Mucosa of rectum (tissue), 2 donors: ENCODE results near the gene CHN2.

Source experiments
- H3K27ac ChIP-seq, 2 donors: one replicate each; pipeline ENCODE4 v1.7.0; 2013; ENCODE audit warnings: inconsistent platforms in 2 of 2, low read depth in 2 of 2, low read length in 2 of 2
- H3K27me3 ChIP-seq, 2 donors: one replicate each; pipeline ENCODE4 v1.7.0; 2013; ENCODE audit warnings: low read length in 2 of 2; ENCODE audit not compliant: control insufficient read depth in 2 of 2, insufficient read depth in 2 of 2
- H3K36me3 ChIP-seq, 2 donors: one replicate each; pipeline ENCODE4 v1.7.0; 2013; ENCODE audit warnings: low read length in 2 of 2; ENCODE audit not compliant: control insufficient read depth in 2 of 2, insufficient read depth in 2 of 2
- H3K4me1 ChIP-seq, 2 donors: one replicate each; pipeline ENCODE4 v1.7.0; 2013; ENCODE audit warnings: low read length in 2 of 2, mild to moderate bottlenecking in 1 of 2; ENCODE audit not compliant: control insufficient read depth in 2 of 2, insufficient read depth in 2 of 2
- H3K4me3 ChIP-seq, 2 donors: one replicate each; pipeline ENCODE4 v1.7.0; 2013; ENCODE audit warnings: low read length in 2 of 2
- H3K9ac ChIP-seq, 2 donors: one replicate each; pipeline ENCODE4 v1.7.0; 2013; ENCODE audit warnings: low read length in 2 of 2, low read depth in 1 of 2, mild to moderate bottlenecking in 1 of 2
- H3K9me3 ChIP-seq, 2 donors: one replicate each; pipeline ENCODE4 v1.7.0; 2013; ENCODE audit warnings: low read length in 2 of 2; ENCODE audit not compliant: control insufficient read depth in 2 of 2
- donor health status: healthy.
- donor health status: Normal muscosa, but diverticular disease.

CHN2 gene

DNA sequence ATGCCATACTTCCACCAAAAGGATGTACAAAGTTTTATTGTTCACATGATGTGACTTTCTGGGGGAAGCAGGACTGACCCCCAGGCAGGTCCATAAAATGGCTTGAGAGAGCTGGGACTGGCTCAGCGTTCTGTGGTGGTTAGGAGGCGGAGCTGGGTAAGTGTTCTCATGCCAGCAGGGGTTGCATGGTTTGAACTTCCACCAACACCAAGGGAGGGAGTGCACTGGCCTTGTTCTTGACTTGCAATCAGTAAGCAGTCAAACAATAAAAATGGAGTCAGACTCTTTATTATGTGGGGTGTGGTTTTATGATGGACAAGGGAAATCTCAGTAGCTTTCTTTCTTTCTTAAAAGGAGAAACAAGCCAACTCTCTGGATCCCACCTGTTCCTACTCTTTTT lies 273.6 kb downstream of the CHN2 start:
- Histone ChIP-seq H3K4me3 (peak overlapping the region; percentile 8 to 32), H3K27ac (peak overlapping the region; percentile 81 to 82), H3K27me3 (no peaks in the 10 kb centered on the region), H3K9ac (peak overlapping the region in 1 of 2 donors; percentile 9), H3K36me3 (no peaks in the 10 kb centered on the region), H3K9me3 (no peaks in the 10 kb centered on the region), H3K4me1 (peaks cover 62 to 78% of the 10 kb centered on the region in 2 donors)

DNA sequence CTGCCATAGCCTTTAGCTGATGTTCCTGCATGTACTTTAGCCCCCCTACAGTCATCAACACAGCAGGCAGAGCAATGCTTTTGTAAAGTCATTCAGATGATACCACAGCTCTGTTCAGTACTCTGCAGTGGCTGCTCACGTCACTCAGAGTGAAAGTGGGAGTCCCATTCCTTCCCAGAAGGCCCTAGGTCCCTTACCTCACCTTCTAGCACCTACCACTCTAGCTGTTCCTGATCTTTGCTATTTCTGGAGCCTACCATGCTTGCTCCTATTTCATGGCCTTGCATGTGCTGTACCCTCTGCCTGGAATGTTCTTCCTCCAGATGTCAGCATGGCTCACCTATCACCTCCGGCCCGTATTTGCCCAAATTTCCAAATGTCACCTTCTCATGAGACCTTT lies 274.7 kb downstream of the CHN2 start:
- Histone ChIP-seq H3K9ac (no peak overlapping the region), H3K36me3 (no peaks in the 10 kb centered on the region), H3K27me3 (no peaks in the 10 kb centered on the region), H3K4me3 (no peak overlapping the region), H3K4me1 (peaks cover 54 to 68% of the 10 kb centered on the region in 2 donors), H3K27ac (peak overlapping the region; percentile 81 to 82), H3K9me3 (no peaks in the 10 kb centered on the region)

DNA sequence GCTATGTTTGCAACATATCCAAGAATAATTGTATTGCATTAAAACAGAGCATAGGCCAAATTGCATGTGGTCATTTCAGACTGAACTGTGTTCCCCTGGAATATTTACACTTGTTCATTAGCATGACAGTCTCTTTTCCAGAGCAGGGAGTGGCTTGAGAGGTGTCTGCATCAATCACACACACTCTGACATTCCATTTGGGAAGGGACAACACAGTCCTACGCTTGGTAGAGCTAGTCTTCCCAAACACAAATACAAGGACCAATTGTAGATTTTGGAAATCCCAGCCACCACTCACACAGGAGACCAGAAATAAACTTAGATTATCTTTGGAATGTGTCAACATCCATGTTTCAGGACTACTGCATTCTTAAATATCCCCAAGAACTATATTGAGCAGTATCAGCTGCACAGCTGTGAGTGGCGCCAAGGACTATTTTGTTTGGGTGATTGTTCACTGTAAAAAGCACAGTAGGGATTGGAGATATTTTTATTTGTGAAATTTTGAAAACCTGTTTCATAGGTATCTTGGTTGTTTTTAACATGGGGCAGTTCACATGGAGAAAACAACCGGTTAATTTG lies 275.5 kb downstream of the CHN2 start:
- Histone ChIP-seq H3K27me3 (no peaks in the 10 kb centered on the region), H3K36me3 (no peaks in the 10 kb centered on the region), H3K27ac (peak overlapping the region; percentile 75 to 82), H3K4me3 (no peak overlapping the region), H3K9me3 (no peaks in the 10 kb centered on the region), H3K9ac (no peak overlapping the region), H3K4me1 (peaks cover 47 to 61% of the 10 kb centered on the region in 2 donors)

DNA sequence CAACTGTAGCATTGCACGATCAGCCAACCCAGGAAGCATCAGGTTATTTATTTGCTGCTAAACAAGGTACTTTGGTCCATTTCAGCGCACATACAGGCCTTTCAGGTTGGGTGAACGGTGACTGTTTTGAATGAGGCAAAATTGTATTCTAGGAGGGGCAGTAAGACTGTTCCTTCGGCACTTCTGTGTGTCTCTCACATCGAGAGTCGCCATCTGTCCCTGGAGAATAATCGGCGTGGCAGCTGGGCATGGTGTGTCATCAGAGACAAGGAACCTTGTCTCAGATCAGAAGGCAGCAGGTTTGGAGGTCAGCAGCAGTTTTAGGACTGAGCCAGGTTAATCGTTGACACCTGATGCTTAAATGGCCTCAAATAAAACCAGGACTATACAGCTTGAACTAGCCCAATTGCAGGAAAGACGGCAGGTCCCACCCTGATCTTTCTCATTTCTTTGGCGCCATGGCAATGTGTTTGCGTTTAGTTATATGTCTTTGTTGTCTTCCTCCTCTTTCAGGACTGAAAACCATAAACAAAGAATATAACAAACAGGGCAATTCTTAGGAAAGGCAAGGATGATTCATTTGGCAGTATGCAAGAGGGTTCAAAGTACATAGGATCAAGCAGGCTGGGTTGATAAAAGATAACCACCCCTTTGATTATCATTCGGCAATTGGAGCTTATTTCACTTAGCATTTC lies 277.0 kb downstream of the CHN2 start:
- H3K4me1 ChIP-seq: peaks cover 42 to 53% of the 10 kb centered on the region in 2 donors
- H3K9ac ChIP-seq: peak overlapping the region in 1 of 2 donors; percentile 49
- H3K36me3 ChIP-seq: no peaks in the 10 kb centered on the region
- peak overlapping the region; percentile 5 to 34 for H3K4me3 ChIP-seq
- H3K9me3 ChIP-seq: no peaks in the 10 kb centered on the region
- H3K27ac ChIP-seq: peak overlapping the region; percentile 75 to 82
- no peaks in the 10 kb centered on the region for H3K27me3 ChIP-seq

DNA sequence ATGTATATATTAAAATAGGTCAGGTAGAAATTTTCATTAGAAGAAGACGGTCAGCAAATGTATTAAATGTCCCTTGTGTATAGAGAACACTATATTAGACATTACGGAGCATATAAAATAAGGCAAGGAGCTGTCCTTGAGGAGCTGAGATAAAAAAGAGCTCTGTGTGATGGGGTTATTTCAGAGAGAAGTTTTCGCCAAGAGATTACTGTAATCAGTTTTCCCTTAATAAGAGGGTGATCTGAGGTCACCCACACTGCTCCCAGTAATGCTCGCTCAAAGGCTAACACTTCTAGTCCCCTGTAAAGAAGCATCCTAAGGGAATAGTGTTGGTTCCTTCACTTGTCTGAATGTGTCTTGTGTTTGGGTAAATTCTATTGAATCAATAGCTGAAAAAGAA lies 282.3 kb downstream of the CHN2 start:
- H3K9ac ChIP-seq: no peak overlapping the region
- no peaks in the 10 kb centered on the region for H3K9me3 ChIP-seq
- H3K27ac ChIP-seq: no peak overlapping the region

DNA sequence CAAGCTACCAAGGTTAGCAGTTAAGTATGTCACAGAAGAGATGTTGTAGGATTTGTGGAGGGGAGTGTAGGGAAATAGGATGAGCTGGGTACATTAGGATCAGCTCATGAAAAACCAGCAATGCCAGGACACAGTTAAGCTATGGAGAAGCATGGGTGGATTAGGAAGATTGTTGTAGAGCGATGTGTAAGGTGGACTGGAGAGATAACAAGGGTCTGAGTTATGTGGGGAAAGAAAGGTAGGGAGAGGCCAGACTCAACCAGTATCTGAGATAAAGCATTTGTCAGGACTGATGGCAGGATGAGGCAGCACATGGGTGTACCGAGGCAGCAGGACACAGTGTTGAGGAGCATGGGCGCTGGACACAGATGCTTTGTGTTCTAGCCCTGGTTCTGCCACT lies 283.7 kb downstream of the CHN2 start:
- H3K27me3 ChIP-seq: no peaks in the 10 kb centered on the region
- peaks cover 9 to 17% of the 10 kb centered on the region in 2 donors for H3K4me1 ChIP-seq
- no peak overlapping the region for H3K27ac ChIP-seq
- no peaks in the 10 kb centered on the region for H3K9me3 ChIP-seq
- H3K4me3 ChIP-seq: no peak overlapping the region
- H3K9ac ChIP-seq: no peak overlapping the region
- no peaks in the 10 kb centered on the region for H3K36me3 ChIP-seq

More for the DNA sequence above, 282.3 kb downstream of the CHN2 start:
- Histone ChIP-seq H3K4me1 (peaks cover 17 to 28% of the 10 kb centered on the region in 2 donors), H3K4me3 (no peak overlapping the region), H3K27me3 (no peaks in the 10 kb centered on the region), H3K36me3 (no peaks in the 10 kb centered on the region)

DNA sequence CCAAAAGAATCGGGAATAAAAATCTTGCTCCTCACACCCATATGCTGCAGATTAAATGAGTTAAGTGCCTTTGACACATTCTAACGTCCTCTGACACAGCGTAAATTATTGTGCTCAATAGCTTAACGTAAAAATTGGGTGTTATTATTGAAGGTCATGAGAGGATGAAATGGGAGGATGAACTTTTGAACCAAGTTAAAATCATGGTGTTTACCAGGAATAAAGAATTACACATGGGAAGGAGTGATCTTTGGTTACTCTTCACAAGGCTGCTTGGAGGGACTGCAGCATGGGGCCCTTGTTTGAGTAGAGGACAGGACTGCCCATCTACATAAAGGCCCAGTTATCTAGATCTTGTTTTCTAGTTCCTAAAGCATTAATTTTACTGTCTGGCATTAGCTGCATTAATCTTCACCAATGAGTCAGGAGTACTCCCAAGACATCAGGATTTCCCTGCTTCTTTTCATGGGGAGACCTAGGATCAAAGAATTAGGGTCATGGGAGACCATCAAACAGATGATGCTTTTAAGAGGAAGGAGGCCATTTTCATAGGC lies 284.2 kb downstream of the CHN2 start:
- no peak overlapping the region for H3K4me3 ChIP-seq
- H3K9me3 ChIP-seq: no peaks in the 10 kb centered on the region
- no peaks in the 10 kb centered on the region for H3K27me3 ChIP-seq
- no peak overlapping the region for H3K9ac ChIP-seq
- H3K36me3 ChIP-seq: no peaks in the 10 kb centered on the region
- peaks cover 9 to 17% of the 10 kb centered on the region in 2 donors for H3K4me1 ChIP-seq
- H3K27ac ChIP-seq: no peak overlapping the region

DNA sequence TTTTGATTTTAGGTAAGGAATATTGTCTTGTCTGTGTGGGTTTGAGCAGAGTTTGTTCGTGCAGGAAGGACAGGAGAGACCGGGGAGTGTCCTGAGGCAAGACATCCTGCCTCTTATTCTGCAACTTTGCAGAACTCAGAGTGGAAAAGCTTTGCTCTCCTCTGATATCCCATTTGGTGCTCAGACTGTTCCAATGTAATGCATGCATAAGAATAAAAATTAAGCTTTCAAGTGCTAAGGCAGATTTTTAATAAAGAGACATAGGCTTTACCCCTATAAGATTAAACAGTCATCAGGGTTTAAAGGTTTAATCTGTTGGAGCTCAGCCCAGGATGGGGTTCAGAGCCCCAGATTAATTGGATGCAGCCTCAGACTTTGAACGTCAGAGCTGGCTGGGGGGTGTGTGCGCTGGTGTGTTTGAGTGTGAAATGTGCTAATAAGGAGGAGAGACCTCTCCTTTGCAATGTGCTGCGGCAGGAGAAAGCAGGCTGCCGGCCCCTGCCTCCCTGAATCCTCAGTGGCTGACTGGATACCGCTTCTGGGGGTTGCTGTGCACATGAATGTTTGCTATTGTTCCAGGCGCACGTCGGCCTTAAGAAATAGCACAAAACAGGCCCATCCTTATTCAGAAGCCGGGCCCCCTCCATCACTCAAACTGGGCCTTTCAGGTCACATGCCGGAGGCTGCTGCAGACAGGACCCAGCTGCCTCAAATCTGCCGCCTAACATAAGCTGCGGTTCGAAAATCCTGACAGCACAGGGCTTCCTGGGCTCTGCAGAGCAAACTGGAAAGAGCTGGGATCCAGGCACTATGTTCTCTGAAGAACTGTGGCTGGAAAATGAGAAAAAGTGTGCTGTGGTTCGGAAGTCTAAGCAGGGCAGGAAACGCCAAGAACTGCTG lies 285.0 kb downstream of the CHN2 start:
- peak overlapping the region; percentile 4 to 56 for H3K27ac ChIP-seq
- H3K4me1 ChIP-seq: peaks cover 12 to 17% of the 10 kb centered on the region in 2 donors
- no peak overlapping the region for H3K4me3 ChIP-seq
- H3K9me3 ChIP-seq: no peaks in the 10 kb centered on the region
- H3K9ac ChIP-seq: peak overlapping the region in 1 of 2 donors; percentile 17
- H3K27me3 ChIP-seq: no peaks in the 10 kb centered on the region
- no peaks in the 10 kb centered on the region for H3K36me3 ChIP-seq

DNA sequence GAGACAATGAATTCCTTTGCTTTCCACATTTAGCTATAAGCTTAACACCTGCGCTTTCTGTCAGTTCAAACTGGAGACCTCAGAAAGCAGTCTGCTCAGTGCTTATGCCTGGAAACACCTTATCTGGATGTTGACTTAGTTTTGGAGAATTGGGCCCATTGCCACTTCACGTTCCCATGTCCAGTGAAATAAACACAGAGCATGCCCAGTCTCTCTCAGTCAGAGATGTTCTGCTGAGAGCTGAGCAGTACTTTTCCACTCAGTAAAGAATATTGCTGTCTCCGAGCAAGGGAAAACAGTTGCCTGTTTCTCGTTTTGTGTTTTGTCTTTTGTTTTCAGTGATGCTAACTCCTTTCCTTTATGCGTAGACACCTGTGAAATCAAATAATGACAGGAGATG lies 285.9 kb downstream of the CHN2 start:
- peak overlapping the region in 1 of 2 donors; percentile 5 for H3K4me3 ChIP-seq

More for the DNA sequence above, 285.9 kb downstream of the CHN2 start:
- Histone ChIP-seq H3K9me3 (no peaks in the 10 kb centered on the region), H3K27ac (peak overlapping the region in 1 of 2 donors; percentile 56), H3K4me1 (peaks cover 16 to 17% of the 10 kb centered on the region in 2 donors), H3K27me3 (no peaks in the 10 kb centered on the region), H3K9ac (no peak overlapping the region), H3K36me3 (no peaks in the 10 kb centered on the region)
